ENCODE measurements around the gene HOXB6. TPM values are rescaled to one million over a fixed set of nuclear protein-coding genes. Genes with fewer than 3 reads are reported as not detected.
A peak's percentile ranks its signal among the peaks of the same experiment; 100 is the strongest.

HOXB6 gene
- total RNA-seq, 6 donors from 2014 or later, result 1.1 to 11.3 (median 7.0) TPM

DNA sequence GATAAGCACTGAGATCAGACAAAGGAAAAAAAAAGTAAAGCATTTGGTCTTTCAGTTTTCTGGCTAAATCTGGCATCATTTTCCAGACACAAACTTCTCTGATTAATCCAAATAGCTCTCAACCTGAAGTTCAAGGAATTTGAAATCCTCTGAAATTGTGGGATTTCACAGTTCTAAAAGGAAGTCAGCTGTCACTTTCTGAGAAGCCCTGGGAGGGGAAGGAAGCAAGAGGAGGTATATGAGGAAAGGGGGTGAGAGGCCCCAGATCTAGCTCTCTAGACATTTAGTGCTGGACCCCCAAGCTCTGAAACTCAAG is 38.9 kb upstream of the HOXB6 start:
- H3K4me3 ChIP-seq, result no peak overlapping the region
- peaks cover 2 to 54% (median 31%) of the 10 kb centered on the region in 4 donors for H3K27me3 ChIP-seq
- H3K36me3 ChIP-seq, result no peaks in the 10 kb centered on the region
- no peak for DNase-seq
- H3K4me1 ChIP-seq, result peaks cover 10 to 25% (median 14%) of the 10 kb centered on the region in 4 donors
- no peak overlapping the region for H3K27ac ChIP-seq
- no peak for ATAC-seq (ENCODE audit: low FRiP score in 2 of 2)
- no peaks in the 10 kb centered on the region for H3K9me3 ChIP-seq
- TF ChIP-seq CTCF (IDR thresholded peaks at IDR 0.05), result no peak
- no peak for TF ChIP-seq EP300 (IDR thresholded peaks at IDR 0.05)
- no peak for TF ChIP-seq POLR2AphosphoS5 (IDR thresholded peaks at IDR 0.05)
- TF ChIP-seq POLR2A (IDR thresholded peaks at IDR 0.05), result no peak

DNA sequence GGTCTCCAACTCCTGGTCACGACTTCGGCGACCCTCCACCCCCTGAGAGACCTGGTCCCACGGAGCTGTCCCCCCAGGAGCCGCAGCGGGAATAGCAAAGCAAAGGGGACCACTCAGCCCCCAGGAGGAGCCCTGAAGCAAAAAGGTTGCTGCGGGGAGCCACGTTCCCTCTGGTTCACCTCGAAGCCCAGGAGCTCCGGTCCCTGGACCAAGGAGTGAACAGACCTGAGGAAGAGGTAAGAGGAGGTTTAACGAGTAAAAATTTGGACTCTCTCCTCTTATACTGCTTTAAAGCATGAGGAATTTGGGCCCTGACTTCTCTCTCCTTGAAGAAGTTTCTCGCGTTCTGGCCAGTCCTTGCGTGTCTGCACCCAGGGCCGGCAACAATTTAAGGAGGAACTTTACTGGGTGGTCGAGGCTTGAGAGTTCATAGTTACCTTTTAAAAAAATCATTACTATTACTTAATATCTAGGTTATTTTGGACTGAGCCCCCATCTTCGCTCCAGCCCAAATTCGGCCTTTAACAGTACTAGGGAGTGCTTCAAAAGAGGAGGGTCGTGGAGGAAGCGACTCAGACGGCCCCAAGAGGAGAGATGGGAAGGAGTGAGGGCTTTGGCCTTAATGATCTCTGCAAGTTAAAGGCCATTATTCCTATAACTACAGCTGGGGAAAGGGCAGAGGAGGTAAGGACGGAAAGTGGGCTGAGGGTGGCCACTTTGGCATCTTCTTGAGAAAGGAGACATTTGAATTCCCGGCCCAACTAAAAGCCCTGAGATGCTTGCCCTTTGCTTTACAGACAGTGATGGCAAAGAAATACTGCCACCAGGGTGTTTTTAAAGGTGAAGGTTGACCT is 38.3 kb upstream of the HOXB6 start:
- Histone ChIP-seq H3K9me3 (no peaks in the 10 kb centered on the region), H3K4me3 (no peak overlapping the region), H3K36me3 (no peaks in the 10 kb centered on the region), H3K4me1 (peaks cover 10 to 25% (median 14%) of the 10 kb centered on the region in 4 donors), H3K27ac (no peak overlapping the region), H3K27me3 (peaks cover 2 to 51% (median 31%) of the 10 kb centered on the region in 4 donors)
- TF ChIP-seq CTCF (IDR thresholded peaks at IDR 0.05) (no peak), POLR2AphosphoS5 (IDR thresholded peaks at IDR 0.05) (no peak), EP300 (IDR thresholded peaks at IDR 0.05) (no peak), POLR2A (IDR thresholded peaks at IDR 0.05) (no peak)
- 34 to 50% methylated on average over 21 to 22 of the region's 23 CpGs for WGBS, 2 donors
- DNase-seq (no peak), ATAC-seq (ENCODE audit: low FRiP score in 2 of 2) (no peak)

DNA sequence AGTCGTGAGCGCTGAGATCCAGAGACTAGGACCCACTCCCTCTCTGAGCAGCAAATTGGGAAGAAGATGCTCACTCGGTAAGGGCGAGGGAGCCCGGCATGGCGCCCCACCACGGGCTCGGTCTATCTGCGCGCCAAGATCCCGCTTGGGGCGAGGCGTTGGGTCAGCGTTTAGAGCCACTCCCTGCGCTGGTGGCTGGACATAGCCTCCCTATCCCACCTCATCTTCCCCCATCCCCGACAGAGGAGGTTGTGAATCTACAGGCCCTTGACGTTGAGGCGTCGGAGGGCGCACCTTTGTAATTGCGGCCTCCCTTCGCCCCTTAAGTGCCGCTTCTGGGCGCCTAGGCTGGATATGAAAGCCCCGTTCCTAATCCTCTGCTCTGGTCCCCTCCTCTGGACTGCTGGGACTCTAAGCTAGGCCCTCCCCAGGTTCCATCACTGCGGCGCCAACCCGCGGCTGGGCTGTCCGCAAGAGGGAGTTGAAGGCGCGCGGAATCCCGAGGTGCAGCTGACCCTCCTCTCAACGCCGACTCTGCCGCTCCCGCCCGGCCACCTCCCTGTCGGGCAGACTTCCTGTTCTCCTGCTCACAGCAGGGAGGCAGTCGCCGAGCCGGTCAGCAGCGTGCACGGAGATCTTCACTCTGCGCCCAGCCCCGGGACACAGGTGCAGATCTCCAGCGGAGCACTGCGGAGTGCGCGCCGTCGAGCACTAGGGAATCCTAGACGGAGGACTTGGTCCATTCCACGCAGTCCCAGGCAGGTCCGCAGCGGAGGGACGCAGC is 37.5 kb upstream of the HOXB6 start:
- Histone ChIP-seq H3K36me3 (no peaks in the 10 kb centered on the region), H3K4me1 (peaks cover 6 to 20% (median 10%) of the 10 kb centered on the region in 4 donors), H3K27ac (no peak overlapping the region), H3K27me3 (peaks cover 2 to 53% (median 29%) of the 10 kb centered on the region in 4 donors), H3K9me3 (no peaks in the 10 kb centered on the region), H3K4me3 (no peak overlapping the region)
- 14 to 16% methylated on average over 14 to 28 of the region's 58 CpGs for WGBS, 2 donors
- DNase-seq (peak in 1 of 2 donors; percentile 82), ATAC-seq (ENCODE audit: low FRiP score in 2 of 2) (peak in 1 of 2 donors; percentile 44)
- TF ChIP-seq CTCF (IDR thresholded peaks at IDR 0.05) (no peak), EP300 (IDR thresholded peaks at IDR 0.05) (no peak), POLR2AphosphoS5 (IDR thresholded peaks at IDR 0.05) (no peak)

GRCh38 chr17:48641541-48642058 is 36.8 kb upstream of the HOXB6 start:
- no peak overlapping the region for H3K27ac ChIP-seq
- H3K27me3 ChIP-seq, result peaks cover 2 to 56% (median 32%) of the 10 kb centered on the region in 4 donors
- H3K4me3 ChIP-seq, result no peak overlapping the region
- H3K9me3 ChIP-seq, result no peaks in the 10 kb centered on the region
- peaks cover 0 to 15% (median 6%) of the 10 kb centered on the region in 4 donors for H3K4me1 ChIP-seq
- WGBS, 2 donors, result 14 to 15% methylated on average over 6 to 29 of the region's 29 CpGs
- DNase-seq, result no peak
- H3K36me3 ChIP-seq, result no peaks in the 10 kb centered on the region
- TF ChIP-seq POLR2A (IDR thresholded peaks at IDR 0.05) (no peak), CTCF (IDR thresholded peaks at IDR 0.05) (no peak), POLR2AphosphoS5 (IDR thresholded peaks at IDR 0.05) (no peak), EP300 (IDR thresholded peaks at IDR 0.05) (no peak)
- no peak for ATAC-seq (ENCODE audit: low FRiP score in 2 of 2)

Measured in upper lobe of left lung (tissue), 6 donors.